ENCODE results near the gene TJP3. TPM values are rescaled to one million over a fixed set of nuclear protein-coding genes. Genes with fewer than 3 reads are reported as not detected.

The TJP3 gene
- total RNA-seq, 1 donor from 2014 or later: 21.7 TPM

GRCh38 chr19:3671680-3672574 lies 36.3 kb upstream of the TJP3 start:
- H3K36me3 Mint-ChIP-seq: no peaks in the 10 kb centered on the region
- no peaks in the 10 kb centered on the region for H3K9me3 Mint-ChIP-seq
- no peak for DNase-seq (ENCODE audit: low spot score in 2 of 2, unreplicated experiment in 2 of 2)
- H3K27ac Mint-ChIP-seq: peak overlapping the region; percentile 25
- no peak overlapping the region for H3K4me3 Mint-ChIP-seq
- H3K27me3 Mint-ChIP-seq (ENCODE audit: low read depth): no peaks in the 10 kb centered on the region
- peaks cover 25% of the 10 kb centered on the region for H3K4me1 Mint-ChIP-seq
- TF ChIP-seq CTCF (IDR thresholded peaks at IDR 0.05; ENCODE audit: unreplicated experiment): no peak

- Mint-ChIP-seq H3K27ac (peak overlapping the region; percentile 25), H3K36me3 (no peaks in the 10 kb centered on the region), H3K4me1 (peaks cover 25% of the 10 kb centered on the region), H3K4me3 (no peak overlapping the region), H3K9me3 (no peaks in the 10 kb centered on the region), H3K27me3 (ENCODE audit: low read depth) (no peaks in the 10 kb centered on the region)
- no peak for DNase-seq (ENCODE audit: low spot score in 2 of 2, unreplicated experiment in 2 of 2)
- no peak for TF ChIP-seq CTCF (IDR thresholded peaks at IDR 0.05; ENCODE audit: unreplicated experiment)
Measured at GRCh38 chr19:3672575-3672948, 35.6 kb upstream of the TJP3 start.

- Mint-ChIP-seq H3K4me3 (no peak overlapping the region), H3K27ac (no peak overlapping the region), H3K4me1 (peaks cover 25% of the 10 kb centered on the region), H3K36me3 (no peaks in the 10 kb centered on the region), H3K9me3 (no peaks in the 10 kb centered on the region), H3K27me3 (ENCODE audit: low read depth) (no peaks in the 10 kb centered on the region)
- no peak for TF ChIP-seq CTCF (IDR thresholded peaks at IDR 0.05; ENCODE audit: unreplicated experiment)
- no peak for DNase-seq (ENCODE audit: low spot score in 2 of 2, unreplicated experiment in 2 of 2)
Measured at GRCh38 chr19:3672993-3673392, 35.2 kb upstream of the TJP3 start.

GRCh38 chr19:3673506-3674439 lies 34.4 kb upstream of the TJP3 start:
- DNase-seq (ENCODE audit: low spot score in 2 of 2, unreplicated experiment in 2 of 2): no peak
- H3K36me3 Mint-ChIP-seq: no peaks in the 10 kb centered on the region

More at GRCh38 chr19:3673506-3674439, 34.4 kb upstream of the TJP3 start:
- no peaks in the 10 kb centered on the region for H3K9me3 Mint-ChIP-seq
- H3K4me3 Mint-ChIP-seq: no peak overlapping the region
- TF ChIP-seq CTCF (IDR thresholded peaks at IDR 0.05; ENCODE audit: unreplicated experiment): no peak
- H3K27ac Mint-ChIP-seq: no peak overlapping the region
- peaks cover 18% of the 10 kb centered on the region for H3K4me1 Mint-ChIP-seq
- no peaks in the 10 kb centered on the region for H3K27me3 Mint-ChIP-seq (ENCODE audit: low read depth)
